IPS-NIHi7 (cell line): ENCODE data around the gene DMRT1.
"Not testable (repeated sequence)": the region's sequence is repeated elsewhere in the genome, so short reads cannot be mapped to it uniquely, and the experiment has no call there.

ENCODE experiments used
- DNase-seq: peaks from one replicate; pipeline ENCODE4 v3.0.0; 2012; ENCODE audit warnings: mixed read lengths; ENCODE audit errors: extremely low spot score

Gene DMRT1

DNA sequence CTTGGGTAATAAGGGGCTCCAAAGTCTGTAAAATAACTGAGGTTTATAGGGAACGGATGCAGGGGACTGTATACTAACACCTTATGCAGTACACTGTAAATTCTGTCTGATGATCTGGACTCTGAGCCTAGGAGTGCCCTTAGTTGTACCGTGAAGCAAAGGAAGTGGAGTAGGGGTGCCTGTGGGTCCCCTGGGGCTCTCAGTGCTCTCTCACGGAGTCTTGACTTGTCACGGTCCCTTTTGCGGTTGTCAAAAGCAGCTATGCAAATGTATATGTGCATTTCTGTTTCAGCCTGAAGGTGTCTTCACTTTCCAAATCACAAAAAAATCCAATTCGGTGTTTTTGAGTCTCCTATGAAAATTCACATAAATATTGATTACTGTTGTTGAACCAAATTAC is 17.8 kb downstream of the DMRT1 start:
- DNase-seq, result no peak

DNA sequence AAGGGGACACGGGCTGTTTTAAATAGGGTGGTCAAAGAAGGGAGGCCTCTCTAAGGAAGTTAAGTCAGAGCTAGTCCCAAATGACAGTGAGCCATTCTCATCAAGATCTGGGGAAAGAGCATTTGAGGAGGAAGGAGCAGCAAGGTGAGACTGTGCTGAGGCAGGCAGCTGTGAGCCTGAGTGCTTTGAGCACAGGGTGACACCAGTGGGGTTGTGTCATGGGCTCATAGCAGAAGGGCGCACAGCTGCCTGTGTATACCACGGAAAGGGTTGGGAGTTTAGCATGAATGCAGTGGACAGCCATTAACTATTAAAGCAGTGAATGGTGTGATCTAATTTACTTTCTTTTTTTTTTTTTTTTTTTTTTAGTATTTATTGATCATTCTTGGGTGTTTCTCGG is 19.2 kb downstream of the DMRT1 start:
- no peak for DNase-seq

DNA sequence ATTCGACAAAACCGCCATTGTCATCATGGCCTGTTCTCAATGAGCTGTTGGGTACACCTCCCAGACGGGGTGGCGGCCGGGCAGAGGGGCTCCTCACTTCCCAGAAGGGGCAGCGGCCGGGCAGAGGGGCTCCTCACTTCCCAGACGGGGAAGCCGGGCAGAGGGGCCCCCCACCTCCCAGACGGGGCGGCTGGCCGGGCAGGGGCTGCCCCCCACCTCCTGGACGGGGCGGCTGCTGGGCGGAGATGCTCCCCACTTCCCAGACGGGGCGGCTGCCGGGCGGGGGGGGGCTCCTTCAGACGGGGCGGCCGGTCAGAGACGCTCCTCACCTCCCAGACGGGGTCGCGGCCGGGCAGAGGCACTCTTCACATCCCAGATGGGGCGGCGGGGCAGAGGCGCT is 20.0 kb downstream of the DMRT1 start:
- DNase-seq, result not testable (repeated sequence)

DNA sequence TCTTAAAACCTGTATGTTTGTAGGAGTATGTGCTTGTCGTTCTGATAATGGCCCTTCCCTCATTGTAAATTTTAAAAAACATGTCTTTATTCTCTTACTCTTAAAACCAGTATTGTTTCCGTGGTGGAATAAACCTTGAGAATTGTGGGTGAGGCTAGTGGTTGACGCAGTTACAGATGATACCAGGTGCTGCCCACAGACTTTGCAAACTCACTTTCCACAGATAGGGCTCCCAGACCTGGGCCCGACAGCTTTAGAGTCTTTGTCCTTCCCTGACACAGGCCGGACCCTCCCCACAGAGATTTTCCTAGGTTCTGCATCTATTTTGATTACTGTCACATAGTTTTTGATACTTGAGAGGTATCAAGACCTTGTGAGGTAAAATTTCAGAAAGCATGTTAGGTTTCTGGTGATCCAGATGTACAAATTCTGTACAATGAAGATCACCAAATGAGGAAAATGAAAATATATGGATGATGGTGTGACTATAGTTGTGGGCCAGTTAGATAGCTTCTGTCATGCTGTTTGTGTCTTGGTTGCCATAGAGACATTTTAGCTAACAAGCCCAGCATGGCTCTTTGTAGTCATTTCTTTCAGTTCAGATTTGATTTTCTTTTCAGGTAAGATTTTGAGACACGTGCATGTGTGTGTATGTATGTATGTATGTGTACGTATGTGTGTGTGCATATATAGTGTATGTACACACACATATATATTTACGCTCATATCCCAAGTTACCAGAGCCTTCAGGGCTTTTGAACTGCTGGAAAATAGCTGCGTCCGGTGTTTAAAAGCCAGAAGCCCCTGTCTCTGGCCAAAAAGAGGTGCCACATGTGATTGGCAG is 33.8 kb downstream of the DMRT1 start:
- DNase-seq, result no peak

DNA sequence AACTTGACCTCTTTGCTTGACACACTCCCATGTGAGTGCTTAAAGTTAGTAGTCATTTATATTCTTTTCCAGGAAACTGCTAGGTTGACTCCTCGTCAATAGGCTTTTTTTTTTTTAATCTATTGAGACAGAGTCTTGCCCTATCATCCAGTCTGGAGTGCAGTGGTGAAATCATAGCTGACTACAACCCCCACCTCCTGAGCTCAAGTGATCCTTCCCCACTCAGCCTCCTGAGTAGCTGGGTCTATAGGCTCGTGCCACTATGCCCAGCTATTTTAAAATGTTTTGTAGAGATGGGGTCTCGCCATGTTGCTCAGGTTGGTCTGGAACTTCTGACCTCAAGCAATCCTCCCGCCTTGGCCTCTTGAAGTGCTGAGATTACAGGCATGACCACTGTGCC is 34.9 kb downstream of the DMRT1 start:
- no peak for DNase-seq

DNA sequence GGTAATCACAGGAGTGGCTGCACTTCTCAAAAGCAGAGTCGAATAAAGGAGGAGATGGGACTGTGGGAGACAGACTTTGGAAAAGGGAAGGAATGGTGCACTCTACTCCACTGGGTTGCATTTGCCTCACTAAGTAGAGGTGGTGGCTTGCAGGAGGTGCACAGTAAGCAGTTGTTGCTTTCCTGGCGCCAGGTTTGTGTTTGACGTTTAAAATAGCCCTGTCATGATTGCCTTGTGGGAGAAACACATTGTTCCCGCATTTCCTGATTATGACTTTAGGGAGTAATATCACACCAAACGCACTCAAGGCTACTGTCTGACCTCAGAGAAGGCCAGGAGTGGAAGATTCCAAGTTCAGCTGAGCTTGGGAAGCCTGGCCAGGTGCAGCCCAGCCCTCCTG is 36.7 kb downstream of the DMRT1 start:
- DNase-seq, result no peak

DNA sequence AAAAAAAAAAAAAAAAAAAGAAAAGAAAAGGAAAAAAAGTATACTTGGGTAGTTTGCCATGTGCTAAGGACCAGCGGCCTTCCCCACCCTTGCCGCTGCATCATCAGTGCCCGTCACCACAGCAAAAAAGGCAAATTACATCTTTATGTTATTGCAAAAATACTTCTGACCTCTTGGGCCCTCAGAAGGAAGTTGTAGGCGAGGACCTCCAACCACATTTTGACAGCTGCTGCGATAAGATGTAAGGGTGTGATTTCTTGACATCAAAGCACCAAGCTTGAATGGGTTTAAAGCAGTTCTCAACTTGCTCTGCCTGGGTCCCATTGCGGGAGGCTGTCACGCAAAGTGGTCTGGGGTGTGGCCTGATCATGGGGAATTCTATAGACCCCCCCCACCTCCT is 39.2 kb downstream of the DMRT1 start:
- no peak for DNase-seq

DNA sequence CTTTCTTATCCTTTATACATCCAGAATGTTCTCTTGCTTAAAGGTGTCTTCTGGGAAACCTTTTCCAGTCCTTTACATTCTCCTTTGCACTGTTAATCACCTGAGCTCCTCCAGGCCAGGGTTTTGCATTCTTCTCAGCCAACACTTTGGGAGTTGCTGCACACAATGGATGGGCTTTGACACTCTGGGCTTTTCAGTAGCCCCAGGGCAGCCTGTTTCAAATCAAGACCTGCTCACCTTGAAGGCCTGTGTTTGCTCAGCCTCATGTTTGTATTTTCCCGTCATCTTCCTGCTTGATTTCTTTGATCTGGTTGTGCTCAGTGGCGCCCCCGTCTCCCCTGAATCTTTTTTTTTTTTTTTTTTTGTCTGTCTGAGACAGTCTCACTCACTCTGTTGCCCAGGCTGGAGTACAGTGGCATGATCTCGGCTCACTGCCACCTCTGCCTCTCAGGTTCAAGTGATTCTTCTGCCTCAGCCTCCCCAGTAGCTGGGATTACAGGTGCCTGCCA is 41.0 kb downstream of the DMRT1 start:
- peak; percentile 27 for DNase-seq

DNA sequence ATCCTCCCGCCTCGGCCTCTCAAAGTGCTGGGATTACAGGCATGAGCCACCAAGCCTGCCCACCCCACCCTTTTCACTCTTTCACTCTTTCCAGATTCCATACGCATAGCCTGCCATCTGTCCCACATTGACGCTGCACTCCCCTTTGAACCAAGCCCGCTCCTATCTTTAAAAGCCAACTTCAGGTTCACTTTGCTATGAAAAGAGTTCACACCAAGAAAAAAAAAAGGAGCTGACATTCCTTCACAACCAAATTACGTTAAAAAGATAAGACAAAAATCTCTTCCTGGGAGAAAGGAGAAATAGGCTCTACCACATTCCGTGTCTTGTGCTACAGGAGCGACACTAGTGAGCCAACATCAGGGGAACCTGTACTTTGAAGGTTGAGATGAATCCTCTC is 41.5 kb downstream of the DMRT1 start:
- no peak for DNase-seq

DNA sequence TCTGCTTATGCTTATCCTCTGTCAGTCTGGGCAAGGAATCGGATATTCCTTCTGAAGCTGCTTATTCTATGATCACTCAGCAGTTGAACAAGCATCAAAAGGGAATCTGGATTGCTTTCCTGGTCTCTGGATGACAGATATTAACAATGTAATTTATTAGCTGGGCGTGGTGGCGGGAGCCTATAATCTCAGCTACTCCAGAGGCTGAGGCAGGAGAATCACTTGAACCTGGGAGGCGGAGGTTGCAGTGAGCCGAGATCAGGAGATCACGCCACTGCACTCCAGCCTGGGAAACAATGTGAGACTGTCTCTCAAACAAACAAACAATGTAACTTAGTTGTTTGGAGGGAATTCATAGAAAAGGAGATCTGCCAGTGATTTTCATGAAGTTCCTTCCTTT is 45.4 kb downstream of the DMRT1 start:
- no peak for DNase-seq

DNA sequence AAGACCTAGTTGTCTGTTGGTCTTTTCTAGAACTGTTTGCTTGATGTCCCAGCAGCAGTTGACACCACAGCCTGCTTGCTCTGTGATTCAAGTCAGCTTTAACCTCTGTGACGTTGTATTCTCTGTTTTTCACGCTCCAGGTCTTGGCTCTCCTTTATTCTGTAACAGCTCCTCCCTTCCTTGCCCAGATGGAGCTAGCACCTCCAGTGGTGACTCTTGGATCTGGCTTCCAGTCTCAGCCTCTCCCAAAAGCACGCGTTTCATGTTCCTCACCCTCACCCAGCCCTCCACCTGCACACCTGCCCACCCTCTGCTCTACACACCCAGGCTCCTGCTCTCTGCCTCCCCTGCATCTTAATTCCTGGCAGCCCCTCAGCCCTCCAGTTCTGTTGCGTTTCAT is 50.6 kb downstream of the DMRT1 start:
- peak; percentile 41 for DNase-seq

DNA sequence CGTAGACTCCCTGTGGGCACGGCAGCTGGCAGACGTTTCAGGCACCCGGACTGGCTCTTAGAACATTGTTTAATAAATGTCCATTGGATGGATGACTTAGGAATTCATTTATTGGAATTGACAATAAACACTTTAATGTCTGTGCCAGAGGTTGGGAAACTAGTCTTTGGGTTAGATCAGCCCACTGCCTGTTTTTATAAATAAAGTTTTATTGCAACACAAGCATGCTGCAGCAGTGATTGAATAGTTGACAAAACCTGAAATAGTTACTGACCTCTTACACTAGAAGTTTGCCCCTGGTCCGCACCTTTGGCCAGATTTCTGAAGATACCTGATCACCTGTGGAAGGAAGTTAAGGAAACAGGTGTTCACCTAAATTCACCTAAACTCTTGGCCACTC is 51.6 kb downstream of the DMRT1 start:
- no peak for DNase-seq

DNA sequence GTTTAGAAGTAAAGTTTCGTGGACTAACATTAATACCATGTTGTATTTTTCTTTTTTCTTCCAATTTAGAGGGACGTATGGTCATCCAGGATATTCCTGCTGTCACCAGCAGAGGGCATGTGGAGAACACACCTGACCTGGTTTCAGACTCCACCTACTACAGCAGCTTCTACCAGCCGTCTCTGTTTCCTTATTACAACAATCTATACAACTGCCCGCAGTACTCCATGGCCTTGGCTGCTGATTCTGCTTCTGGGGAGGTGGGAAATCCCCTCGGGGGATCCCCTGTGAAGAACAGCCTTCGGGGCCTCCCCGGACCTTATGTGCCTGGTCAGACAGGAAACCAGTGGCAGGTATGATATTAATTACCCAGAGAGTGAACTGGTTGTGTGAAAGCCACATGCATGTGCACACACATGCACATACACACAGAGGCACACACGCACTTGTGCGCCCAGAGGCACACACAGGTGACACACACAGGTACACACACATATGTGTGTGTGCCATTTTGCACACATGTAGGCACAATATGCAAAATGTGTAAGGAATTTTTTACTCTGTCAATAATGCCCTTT is 52.4 kb downstream of the DMRT1 start:
- DNase-seq, result peak; percentile 78

DNA sequence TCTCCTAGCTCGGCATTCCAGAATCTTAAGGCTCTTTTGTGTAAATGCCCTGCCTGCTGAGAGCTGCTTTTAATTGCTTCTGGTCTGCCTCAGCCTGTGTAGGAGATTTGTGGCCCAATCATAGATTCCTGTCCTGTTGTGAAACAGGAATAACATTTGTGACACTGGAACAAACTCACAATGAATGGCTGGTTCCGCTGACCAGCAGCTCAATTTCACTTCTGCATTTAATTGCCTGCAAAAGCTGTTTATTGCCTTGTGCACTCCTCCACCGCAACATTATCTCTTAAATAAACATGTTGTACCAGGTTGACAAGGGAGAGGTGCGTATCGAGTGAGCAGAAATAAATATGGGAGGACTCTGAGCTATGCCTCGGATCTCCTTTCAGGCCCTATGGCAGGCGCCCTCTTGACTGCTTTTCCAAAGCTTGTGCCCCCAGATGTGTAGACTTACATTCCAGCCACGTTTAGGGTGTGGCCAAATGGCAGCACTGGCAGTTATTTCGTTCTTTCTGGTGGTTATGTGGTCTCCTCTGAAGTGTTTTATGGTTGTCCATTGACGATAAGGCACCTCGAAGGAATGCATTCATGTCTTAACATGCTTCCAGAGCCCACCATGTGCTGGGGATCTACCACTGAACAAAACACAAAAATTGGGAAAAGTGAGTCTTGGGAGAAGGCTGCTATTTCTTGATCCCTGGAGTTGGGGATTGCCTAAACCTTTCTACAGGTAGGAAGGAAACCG is 58.1 kb downstream of the DMRT1 start:
- DNase-seq, result no peak

DNA sequence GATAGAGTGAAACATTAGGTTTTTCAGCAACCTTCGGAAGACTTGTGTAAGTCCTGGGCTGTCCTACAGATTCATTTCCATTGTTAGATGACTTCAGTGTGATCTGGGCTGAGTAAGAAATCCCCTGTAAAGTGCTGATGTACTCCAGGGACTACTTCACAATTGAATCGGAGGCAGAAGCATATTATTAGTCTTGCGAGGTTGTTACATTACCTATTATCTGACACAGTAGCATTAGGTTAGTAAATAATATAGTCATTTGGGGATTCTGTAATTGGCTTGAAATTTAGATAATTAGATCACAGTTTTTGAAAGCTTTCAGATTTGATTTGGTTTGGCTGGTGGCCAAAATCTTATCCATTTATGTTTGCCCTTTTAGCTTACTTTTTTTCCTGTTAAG is 62.4 kb downstream of the DMRT1 start:
- DNase-seq, result no peak

DNA sequence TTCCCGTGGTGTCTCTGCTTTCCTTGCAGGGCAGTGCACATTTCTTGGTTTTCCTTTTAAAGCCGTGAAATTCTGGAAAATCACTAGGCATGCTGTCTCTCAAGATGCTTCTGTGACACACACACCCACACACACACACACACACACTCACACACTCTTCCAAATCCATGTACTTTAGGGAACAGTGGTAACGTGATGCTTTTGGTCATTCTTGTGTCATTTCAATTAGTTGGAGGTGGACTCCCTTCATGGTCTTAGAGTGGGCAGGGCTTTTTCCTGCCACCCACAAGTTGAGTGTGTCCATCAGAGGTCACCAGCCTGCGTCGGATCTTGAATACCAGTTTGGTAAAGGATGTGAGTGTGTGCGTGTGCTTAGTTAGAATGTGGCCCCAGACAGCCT is 64.4 kb downstream of the DMRT1 start:
- DNase-seq, result no peak

DNA sequence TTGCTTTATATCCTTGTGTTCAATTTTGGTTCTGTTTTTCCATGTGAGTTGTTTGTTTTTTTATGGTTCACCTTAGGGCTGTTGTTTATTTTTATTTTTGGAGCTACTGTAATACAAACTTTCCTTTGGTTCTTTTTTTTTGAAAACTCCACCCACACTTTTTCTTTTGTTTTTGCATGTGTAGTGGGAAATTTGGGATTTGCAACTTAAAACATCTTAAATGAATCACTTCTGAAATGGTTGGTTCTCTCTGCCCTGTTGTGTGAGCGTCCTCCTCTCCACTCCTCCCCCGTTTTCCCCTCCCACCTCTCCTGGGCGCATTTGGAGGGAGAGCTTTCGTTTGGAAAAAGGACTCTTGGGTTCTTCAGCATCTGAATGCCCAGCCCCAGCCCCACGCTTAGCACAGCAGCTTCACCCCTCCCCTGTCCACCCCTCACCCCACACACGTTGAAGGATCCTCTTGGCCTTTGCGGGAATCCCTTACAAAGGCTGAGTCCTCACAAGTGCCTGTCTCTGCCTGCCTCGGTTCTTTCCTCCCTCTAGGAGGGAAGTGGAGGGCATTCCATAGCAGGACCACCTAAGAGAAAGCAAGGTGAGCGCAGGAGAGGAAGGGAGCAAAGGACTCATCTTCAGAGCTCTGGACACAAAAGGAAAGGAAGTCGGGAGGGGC is 67.2 kb downstream of the DMRT1 start:
- DNase-seq, result peak; percentile 50

DNA sequence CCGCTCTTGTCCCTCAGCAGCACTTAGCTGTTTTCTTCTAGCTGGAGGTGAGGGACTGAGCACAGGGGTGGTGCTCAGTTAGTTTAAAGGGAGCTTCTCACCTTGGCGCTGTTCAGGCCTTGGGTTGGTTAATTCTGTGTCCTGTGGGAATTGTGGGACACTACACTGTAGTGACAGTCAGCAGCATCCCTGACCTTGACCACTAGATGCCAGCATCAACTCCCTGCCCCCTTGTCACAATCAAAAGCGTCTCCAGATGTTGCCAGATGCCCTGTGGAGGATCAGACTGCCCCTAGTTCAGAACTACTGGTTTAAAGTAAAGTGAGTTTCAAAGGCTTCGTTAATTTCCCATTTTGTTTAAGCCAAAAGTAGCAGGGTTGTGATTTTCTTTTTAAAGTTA is 69.5 kb downstream of the DMRT1 start:
- DNase-seq, result peak; percentile 53

DNA sequence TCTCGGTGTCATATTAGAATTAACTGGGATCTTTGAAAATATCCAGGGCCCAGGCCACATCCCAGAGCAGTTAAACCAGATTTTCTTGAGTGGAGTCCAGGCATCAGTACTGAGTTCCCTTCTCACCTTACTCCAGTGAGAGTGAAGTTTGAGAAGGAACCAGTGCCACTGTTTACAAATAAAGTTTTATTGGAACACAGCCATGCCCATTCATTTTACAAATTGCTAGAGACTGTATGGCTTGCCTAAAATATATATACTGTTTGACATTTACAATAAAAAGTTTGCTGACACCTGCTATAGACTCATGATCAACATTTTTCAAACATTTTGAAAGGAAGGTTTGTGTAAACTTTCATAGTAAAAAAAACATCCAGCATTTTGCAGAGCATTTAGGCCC is 71.3 kb downstream of the DMRT1 start:
- DNase-seq, result no peak

DNA sequence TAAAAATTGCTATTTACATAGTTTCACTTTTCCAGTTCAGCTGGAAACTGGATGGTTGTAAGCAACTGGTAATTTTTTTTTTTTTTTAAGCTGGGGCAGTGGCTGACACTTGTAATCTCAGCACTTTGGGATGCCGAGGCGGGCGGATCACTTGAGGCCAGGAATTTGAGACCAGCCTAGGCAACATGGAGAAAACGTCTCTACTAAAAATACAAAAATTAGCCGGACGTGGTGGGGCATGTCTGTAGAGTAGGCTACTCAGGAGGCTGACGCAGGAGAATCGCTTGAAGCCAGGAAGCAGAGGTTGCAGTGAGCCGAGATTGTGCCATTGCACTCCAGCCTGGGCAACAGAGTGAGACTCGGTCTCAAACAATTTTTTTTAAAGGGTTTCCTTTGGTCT is 72.0 kb downstream of the DMRT1 start:
- DNase-seq, result not testable (repeated sequence)

DNA sequence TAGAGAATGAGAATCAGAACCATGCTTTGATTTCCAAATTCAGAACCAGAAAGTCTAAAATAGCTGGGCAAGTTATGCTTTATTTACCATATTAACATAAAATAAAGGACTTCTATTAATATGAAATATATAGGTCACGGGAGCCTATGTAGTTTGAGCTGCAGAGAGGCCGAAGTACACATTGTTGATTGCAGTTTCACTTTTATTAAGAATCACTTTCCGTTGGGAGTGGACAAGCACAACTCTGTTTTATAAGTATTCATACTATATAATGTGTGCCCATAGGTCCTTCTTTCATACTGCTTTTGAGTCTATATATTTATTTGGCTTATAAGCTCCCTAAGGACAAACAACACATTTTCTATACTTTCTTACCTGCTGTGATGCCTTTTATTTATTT is 76.2 kb downstream of the DMRT1 start:
- DNase-seq, result no peak

DNA sequence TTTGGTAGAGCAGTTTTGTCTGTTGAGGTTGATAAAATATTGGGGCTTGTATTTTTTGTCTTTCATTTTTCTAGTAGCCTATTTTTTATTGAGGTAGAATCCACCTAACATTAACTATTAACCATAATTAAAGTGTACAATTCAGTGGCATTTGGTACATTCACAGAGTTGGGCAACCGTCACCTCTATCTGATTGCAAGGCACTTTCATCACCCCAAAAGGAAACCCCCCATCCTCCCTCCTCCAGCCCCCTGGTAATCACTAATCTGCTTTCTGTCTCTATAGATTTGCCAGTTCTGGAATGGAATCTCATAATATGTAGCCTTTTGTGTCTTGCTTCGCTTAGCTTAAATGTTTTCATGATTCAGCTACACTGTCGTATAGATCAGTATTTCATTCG is 79.4 kb downstream of the DMRT1 start:
- DNase-seq, result no peak
